Lower leg skin (tissue), 3 donors: ENCODE measurements around the gene SPHK2.

Experiments used
- CTCF ChIP-seq, 3 donors: fragments of 450-650 bp; IDR thresholded peaks; one replicate each; pipeline ENCODE4 v1.5.1; 2016; ENCODE audit warnings: antibody characterized with exemption in 3 of 3, mild to moderate bottlenecking in 3 of 3, moderate library complexity in 2 of 3
- POLR2A ChIP-seq, 2 donors: fragments of 450-650 bp; IDR thresholded peaks; one replicate each; pipeline ENCODE4 v1.6.1; 2016 to 2017; ENCODE audit warnings: antibody characterized with exemption in 2 of 2, mild to moderate bottlenecking in 1 of 2, moderate library complexity in 1 of 2

DNA sequence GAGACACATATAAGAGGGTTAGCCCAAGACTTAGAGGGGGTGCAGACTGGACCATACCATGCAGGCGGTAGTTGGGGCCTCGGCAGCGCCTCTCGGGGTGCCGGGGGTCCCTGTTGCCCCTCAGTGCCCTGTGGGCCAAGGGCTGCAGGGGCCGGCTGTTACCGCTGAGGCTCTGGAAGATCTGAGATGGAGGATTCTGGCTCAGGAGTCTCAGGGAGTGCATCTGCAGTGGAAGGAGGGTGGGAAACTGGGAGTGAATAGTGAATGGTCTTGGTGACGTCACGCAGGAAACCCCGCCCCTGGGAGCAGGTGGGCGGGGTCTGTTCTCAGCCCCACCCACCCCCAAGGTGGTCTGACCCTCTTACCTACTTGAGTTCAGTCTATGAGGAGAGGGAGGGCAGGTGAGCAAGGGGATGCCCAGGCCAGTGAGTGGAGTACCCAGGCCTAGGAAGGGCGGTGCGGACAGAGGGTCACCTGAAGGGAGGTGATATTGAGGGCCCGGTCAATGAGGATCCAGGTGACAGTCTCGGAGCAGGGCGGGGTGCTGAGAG, 19.6 kb downstream of the SPHK2 start:
- TF ChIP-seq CTCF (IDR thresholded peaks at IDR 0.05) (no peak), POLR2A (IDR thresholded peaks at IDR 0.05) (no peak)
